BE2C (cell line): ENCODE results near the gene CFAP99.

Experiments used
- DNase-seq: peaks from one replicate; pipeline ENCODE4 v3.0.0-alpha.2; 2020
- H3K27me3 ChIP-seq: fragments of 250-450 bp; sonication (Bioruptor Pico); 2 replicates; pipeline ENCODE4 v1.5.1; 2020; ENCODE audit warnings: mild to moderate bottlenecking
- H3K36me3 ChIP-seq: fragments of 250-450 bp; sonication (Bioruptor Pico); 2 replicates; pipeline ENCODE4 v1.5.1; 2020; ENCODE audit warnings: mild to moderate bottlenecking
- H3K4me1 ChIP-seq: fragments of 250-450 bp; sonication (Bioruptor Pico); 2 replicates; pipeline ENCODE4 v1.5.1; 2020
- H3K4me3 ChIP-seq: 2 replicates; pipeline ENCODE4 v1.5.1; 2011; ENCODE audit warnings: low read depth, low read length
- H3K9me3 ChIP-seq: fragments of 250-450 bp; sonication (Bioruptor Pico); 2 replicates; pipeline ENCODE4 v1.5.1; 2020
- CTCF ChIP-seq: IDR thresholded peaks from 2 replicates; pipeline ENCODE4 v1.5.1; 2012; ENCODE audit warnings: mild to moderate bottlenecking, low read depth, low read length

The CFAP99 gene

GRCh38 chr4:2406920-2407319 lies 11.8 kb upstream of the CFAP99 start:
- no peak for TF ChIP-seq CTCF
- no peaks in the 10 kb centered on the region for H3K36me3 ChIP-seq
- no peak for DNase-seq
- no peaks in the 10 kb centered on the region for H3K27me3 ChIP-seq
- H3K9me3 ChIP-seq: no peaks in the 10 kb centered on the region
- H3K4me1 ChIP-seq: 0 out of 2 replicates have a peak, but pooled peaks cover under 1% of the 10 kb centered on the region
- H3K4me3 ChIP-seq: no peak overlapping the region

- no peak for TF ChIP-seq CTCF
- H3K27me3 ChIP-seq: no peaks in the 10 kb centered on the region
- no peaks in the 10 kb centered on the region for H3K9me3 ChIP-seq
- no peaks in the 10 kb centered on the region for H3K36me3 ChIP-seq
- H3K4me1 ChIP-seq: no peaks in the 10 kb centered on the region
- no peak overlapping the region for H3K4me3 ChIP-seq
- no peak for DNase-seq
Observed at GRCh38 chr4:2407991-2408342, 10.8 kb upstream of the CFAP99 start.

GRCh38 chr4:2408401-2408958 lies 10.3 kb upstream of the CFAP99 start:
- no peak overlapping the region for H3K4me3 ChIP-seq
- no peaks in the 10 kb centered on the region; the same call in 1 of the 2 replicates for H3K4me1 ChIP-seq
- no peaks in the 10 kb centered on the region for H3K27me3 ChIP-seq
- no peaks in the 10 kb centered on the region for H3K36me3 ChIP-seq
- no peaks in the 10 kb centered on the region for H3K9me3 ChIP-seq
- TF ChIP-seq CTCF: no peak
- DNase-seq: no peak

GRCh38 chr4:2408976-2409375 lies 9.8 kb upstream of the CFAP99 start:
- Histone ChIP-seq H3K4me1 (no peaks in the 10 kb centered on the region; the same call in 1 of the 2 replicates), H3K27me3 (no peaks in the 10 kb centered on the region), H3K4me3 (no peak overlapping the region), H3K9me3 (no peaks in the 10 kb centered on the region), H3K36me3 (no peaks in the 10 kb centered on the region)
- no peak for DNase-seq
- no peak for TF ChIP-seq CTCF

- no peak for DNase-seq
- Histone ChIP-seq H3K4me3 (no peak overlapping the region), H3K4me1 (no peaks in the 10 kb centered on the region; the same call in 1 of the 2 replicates), H3K36me3 (no peaks in the 10 kb centered on the region), H3K27me3 (no peaks in the 10 kb centered on the region), H3K9me3 (no peaks in the 10 kb centered on the region)
- no peak for TF ChIP-seq CTCF
Observed at GRCh38 chr4:2409381-2409783, 9.4 kb upstream of the CFAP99 start.

- Histone ChIP-seq H3K27me3 (peaks cover 13% of the 10 kb centered on the region), H3K9me3 (no peaks in the 10 kb centered on the region), H3K4me3 (no peak overlapping the region), H3K36me3 (no peaks in the 10 kb centered on the region), H3K4me1 (no peaks in the 10 kb centered on the region; the same call in 1 of the 2 replicates)
- no peak for TF ChIP-seq CTCF
- DNase-seq: no peak
Observed at GRCh38 chr4:2411786-2412510, 6.8 kb upstream of the CFAP99 start.
